Activated T-helper 17 cell treated with anti-CD3 and anti-CD28 coated beads, Interleukin-2, amount 50 U/mL, for 72 hours (primary cell): ENCODE data around the gene HSPA1L. TPM values are rescaled to one million over a fixed set of nuclear protein-coding genes. Genes with fewer than 3 reads are reported as not detected.

Source experiments
- ATAC-seq: fragments of 150-1000 bp; cut with Tn5 transposase; replicated peaks from 2 replicates; pipeline ENCODE4 v1.10.0; 2021; ENCODE audit warnings: mild to moderate bottlenecking, moderate library complexity
- H3K27ac Mint-ChIP-seq: one replicate; pipeline ENCODE4 v1.8.0; 2022; ENCODE audit warnings: mixed read lengths
- H3K27me3 Mint-ChIP-seq: one replicate; pipeline ENCODE4 v1.8.0; 2022; ENCODE audit warnings: mixed read lengths
- H3K36me3 Mint-ChIP-seq: one replicate; pipeline ENCODE4 v1.8.0; 2022; ENCODE audit warnings: low read depth, mild to moderate bottlenecking, mixed read lengths
- H3K4me1 Mint-ChIP-seq: one replicate; pipeline ENCODE4 v1.8.0; 2022; ENCODE audit warnings: mixed read lengths
- H3K4me3 Mint-ChIP-seq: one replicate; pipeline ENCODE4 v1.8.0; 2022; ENCODE audit warnings: mild to moderate bottlenecking, mixed read lengths
- H3K9me3 Mint-ChIP-seq: one replicate; pipeline ENCODE4 v1.8.0; 2022; ENCODE audit warnings: mixed read lengths
- total RNA-seq, 2 donors: library from RNA; stranded (reverse); gene quantifications; one replicate each; pipeline ENCODE4 v1.2.3, GENCODE V29; 2022

Gene HSPA1L
- total RNA-seq, 2 donors from 2014 or later: 2.7 to 2.9 TPM

DNA sequence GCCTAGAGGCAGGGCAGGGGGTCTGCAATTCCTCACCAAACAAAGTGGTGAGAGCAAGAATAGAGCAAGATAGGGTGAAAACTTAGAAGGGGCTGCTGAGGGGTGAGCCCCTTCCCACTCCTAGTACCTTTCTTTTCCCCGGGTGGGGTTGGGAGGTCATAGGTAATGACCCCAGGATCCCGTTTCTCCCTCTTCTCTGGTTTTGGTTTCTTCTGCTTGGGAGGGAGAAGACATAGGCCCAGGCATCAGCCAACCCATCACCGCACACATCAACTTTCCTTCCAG, 23.1 kb downstream of the HSPA1L start:
- no peak for ATAC-seq
- peaks cover 27% of the 10 kb centered on the region for H3K4me1 Mint-ChIP-seq

DNA sequence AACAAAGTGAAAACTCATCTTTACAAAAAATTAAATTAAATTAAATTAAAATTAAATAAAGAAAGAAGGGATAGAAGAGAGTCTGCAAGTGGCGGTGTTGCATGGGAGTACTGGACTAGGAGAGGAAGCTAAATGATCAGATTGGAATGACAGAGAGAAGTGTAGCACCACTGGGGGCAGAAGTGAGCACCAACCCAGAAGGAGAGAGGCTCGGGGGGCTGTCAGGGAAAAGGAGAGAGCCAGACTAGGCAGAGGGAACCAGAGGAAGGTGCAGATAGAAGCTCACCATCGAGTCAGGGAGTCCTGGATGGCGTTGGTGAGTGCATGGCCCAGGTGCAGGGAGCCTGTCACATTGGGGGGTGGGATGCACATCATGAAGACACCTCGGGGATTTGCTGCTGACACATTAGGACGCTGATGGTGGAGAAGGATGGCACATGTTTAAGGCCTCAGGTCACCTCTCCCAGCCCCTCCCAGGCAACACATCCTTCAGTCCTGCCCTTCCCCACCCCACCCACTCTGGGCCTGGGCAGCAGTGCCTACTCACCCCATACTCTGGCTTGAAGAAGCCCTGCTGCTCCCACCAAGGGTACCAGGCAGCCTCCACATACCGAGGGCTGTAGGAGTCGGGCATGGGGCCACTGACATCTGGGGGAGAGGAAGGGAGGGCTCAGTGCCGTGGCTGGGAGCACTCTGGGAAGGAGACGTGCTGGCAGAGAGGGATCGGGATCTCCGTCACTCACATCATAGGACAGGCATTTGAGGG, 23.6 kb downstream of the HSPA1L start:
- no peak for ATAC-seq
- Mint-ChIP-seq H3K9me3 (no peaks in the 10 kb centered on the region), H3K27me3 (no peaks in the 10 kb centered on the region), H3K4me3 (peak overlapping the region; percentile 22), H3K36me3 (peaks cover 64% of the 10 kb centered on the region), H3K27ac (no peak overlapping the region), H3K4me1 (peaks cover 25% of the 10 kb centered on the region)

More for the DNA sequence above, 23.1 kb downstream of the HSPA1L start:
- H3K27me3 Mint-ChIP-seq: no peaks in the 10 kb centered on the region
- H3K36me3 Mint-ChIP-seq: peaks cover 61% of the 10 kb centered on the region
- no peaks in the 10 kb centered on the region for H3K9me3 Mint-ChIP-seq
- H3K27ac Mint-ChIP-seq: peak overlapping the region; percentile 29
- peak overlapping the region; percentile 72 for H3K4me3 Mint-ChIP-seq

DNA sequence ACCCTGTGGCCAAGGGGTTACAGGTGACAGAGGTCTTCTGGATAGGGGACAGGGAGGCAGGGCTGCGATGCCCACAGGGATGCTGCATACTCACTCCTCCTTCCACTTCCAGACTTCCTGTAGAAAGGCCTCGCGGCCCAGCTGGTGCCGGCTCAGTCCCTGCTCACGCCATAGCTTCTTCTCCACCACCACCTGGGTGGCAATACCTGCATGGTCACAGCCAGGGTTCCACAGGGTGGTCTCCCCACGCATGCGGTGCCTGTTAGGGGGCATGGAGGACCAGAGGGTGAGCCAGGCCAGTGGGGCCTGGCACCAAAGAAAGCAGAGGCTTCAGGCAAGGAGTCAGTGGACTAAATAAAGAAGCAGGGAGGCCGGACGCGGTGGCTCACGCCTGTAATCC, 29.6 kb downstream of the HSPA1L start:
- H3K27ac Mint-ChIP-seq: no peak overlapping the region
- no peaks in the 10 kb centered on the region for H3K27me3 Mint-ChIP-seq
- peaks cover 6% of the 10 kb centered on the region for H3K4me1 Mint-ChIP-seq
- peaks cover 75% of the 10 kb centered on the region for H3K36me3 Mint-ChIP-seq
- no peaks in the 10 kb centered on the region for H3K9me3 Mint-ChIP-seq
- ATAC-seq: no peak
- H3K4me3 Mint-ChIP-seq: no peak overlapping the region

DNA sequence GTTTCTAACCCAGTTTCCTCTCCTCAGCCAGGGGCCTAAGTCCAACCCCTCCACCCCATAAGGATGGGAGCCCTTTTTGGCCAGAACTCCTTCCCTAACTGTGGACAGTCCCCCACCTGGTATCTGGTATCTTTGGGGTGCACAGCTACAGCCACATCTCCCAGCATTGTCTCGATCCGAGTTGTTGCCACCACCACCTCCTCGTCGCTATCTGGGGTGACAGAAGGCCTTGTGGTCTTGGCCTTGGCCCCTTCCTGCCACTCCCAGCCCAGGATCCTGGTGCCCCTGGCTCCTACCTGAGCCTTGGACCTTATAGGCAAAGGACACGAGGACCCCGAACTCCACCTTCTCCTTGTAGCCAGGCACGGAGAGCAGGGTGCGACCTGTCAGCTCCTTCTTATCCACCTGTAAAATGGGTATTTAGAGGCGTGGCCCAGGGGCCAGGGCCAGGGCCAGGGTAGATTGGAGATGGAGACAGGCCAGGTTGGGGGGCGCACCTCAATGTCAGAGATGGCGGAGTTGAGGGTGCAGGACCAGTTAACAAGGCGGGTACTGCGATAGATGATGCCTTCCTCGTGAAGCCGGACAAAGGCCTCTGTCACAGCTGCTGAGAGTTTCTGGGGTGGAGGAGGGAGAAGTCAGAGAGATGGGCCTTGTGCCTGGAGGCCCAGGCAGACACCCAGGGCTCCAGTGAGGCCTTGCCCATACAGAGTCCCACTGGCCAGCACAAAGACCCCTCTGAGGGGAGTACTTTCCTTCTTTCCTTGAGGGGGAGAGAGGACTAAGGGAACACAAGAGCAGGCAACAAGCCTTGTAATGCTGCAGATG, 30.8 kb downstream of the HSPA1L start:
- peak overlapping the region; percentile 61 for H3K27ac Mint-ChIP-seq
- H3K4me3 Mint-ChIP-seq: no peak overlapping the region
- no peaks in the 10 kb centered on the region for H3K27me3 Mint-ChIP-seq
- peaks cover 63% of the 10 kb centered on the region for H3K36me3 Mint-ChIP-seq
- H3K9me3 Mint-ChIP-seq: no peaks in the 10 kb centered on the region
- H3K4me1 Mint-ChIP-seq: peaks cover 2% of the 10 kb centered on the region
- no peak for ATAC-seq

DNA sequence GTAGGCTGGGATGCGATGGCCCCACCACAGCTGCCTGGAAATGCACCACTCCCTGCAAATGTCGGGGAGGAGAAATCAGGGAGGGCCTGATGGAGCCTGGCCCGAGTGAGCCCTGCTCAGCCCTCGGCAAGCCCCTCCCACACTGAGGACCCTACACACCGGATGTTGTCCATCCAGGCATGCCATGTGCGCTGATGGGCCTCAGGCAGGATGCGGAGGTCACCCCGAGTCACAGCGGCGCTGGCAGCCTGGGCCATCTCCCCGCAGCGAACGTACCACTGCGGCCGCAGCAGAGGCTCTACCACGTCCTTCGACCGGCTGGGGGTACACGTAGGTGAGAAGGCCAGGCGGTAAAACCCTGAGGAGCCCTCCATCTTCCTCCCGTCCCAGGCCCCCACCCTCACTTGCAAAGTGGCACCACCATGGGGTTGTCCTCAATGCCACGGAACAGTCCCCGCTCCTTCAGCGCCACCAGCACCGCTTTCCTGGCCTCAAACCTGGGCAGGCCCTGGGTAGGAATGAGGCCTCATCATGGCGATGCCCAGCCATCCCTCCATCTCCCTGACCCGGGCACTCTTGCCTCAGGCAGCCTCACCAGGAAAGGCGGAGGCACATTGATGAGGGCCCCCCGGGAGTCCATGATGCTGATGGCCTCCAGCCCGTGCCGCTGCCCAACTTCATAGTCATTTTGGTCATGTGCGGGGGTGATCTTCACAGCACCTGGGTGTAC, 32.8 kb downstream of the HSPA1L start:
- no peaks in the 10 kb centered on the region for H3K9me3 Mint-ChIP-seq
- no peak for ATAC-seq
- H3K36me3 Mint-ChIP-seq: peaks cover 61% of the 10 kb centered on the region

DNA sequence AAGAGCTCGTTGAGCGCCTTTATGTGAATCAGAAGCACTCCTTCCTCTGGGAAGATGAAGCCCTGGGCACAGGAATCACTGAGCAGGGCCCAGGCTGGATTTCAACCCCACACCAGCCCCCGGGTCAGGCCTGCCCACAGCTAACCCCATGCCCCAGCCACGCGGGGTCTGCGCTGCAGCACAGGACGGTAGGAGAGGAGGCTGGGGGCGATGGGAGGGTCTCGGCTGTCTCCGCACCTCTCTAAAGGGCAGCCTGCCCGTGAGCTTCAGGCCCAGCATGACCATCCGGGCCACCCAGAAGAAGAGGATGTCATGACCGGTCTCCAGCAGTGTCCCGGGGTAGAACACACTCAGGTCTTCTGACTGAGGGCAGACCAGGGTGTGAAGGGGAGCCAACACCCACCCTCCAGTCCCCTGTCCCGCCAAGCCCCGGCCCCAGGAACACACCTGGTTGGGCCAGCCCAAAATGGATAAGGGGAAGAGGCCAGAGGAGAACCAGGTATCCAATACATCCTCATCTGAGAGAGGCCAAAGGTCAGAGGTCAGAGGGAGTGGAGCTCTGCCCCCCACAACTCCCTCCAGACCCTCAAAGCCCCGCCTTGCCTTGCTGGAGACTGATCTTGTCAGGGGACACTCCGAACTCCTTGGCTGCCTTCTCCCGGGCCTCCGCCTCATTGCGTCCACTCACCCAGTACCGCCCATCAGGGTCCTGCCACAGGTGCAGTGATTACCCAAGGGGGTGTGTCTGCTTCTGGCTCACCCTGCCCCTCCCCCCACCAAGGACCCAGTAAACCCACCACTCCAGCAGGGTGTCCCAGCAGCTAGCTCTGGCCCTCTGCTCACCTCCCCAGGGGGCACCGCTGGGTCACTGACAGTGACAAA, 33.6 kb downstream of the HSPA1L start:
- ATAC-seq: no peak
- Mint-ChIP-seq H3K4me1 (peaks cover 7% of the 10 kb centered on the region), H3K9me3 (no peaks in the 10 kb centered on the region), H3K36me3 (peaks cover 60% of the 10 kb centered on the region), H3K27ac (no peak overlapping the region), H3K27me3 (no peaks in the 10 kb centered on the region), H3K4me3 (no peak overlapping the region)

More for the DNA sequence above, 32.8 kb downstream of the HSPA1L start:
- Mint-ChIP-seq H3K27ac (no peak overlapping the region), H3K4me1 (peaks cover 3% of the 10 kb centered on the region), H3K27me3 (no peaks in the 10 kb centered on the region), H3K4me3 (no peak overlapping the region)

DNA sequence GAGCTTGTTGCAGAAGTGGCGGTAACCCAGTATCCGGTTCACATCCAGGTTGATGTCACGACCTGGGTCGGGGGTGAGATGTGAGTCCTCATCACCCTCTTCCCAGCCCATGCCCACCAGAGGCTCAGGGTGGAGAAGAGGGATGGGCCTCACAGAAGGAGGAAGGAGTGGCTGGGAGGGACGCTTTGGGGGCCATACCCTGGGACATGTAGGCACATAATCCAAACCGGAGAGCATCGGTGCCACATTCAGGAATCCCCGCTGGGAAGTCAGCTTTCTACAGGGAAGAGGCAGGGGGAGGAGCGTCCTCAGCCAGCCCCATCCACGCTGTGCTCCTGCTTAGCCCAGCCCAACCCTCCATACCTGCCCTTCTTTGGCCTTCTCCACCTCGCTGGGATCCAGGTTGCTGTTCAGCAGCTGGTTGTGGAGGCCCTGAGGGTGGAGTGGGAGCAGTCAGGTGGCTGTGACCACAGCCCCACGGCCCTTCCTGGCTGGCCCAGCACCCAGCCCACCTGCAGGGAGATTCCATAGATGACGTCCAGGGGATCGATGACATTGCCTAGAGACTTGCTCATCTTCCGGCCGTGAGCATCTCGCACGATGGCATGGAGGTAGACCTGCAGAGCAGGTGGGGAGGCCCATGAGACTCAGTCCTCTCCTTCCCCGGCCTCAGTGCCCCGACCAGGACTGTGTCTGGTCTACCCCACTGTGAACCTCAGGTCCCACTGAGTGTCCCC, 34.4 kb downstream of the HSPA1L start:
- Mint-ChIP-seq H3K4me3 (no peak overlapping the region), H3K4me1 (peaks cover 11% of the 10 kb centered on the region), H3K9me3 (no peaks in the 10 kb centered on the region), H3K27me3 (no peaks in the 10 kb centered on the region), H3K27ac (no peak overlapping the region), H3K36me3 (peaks cover 52% of the 10 kb centered on the region)
- no peak for ATAC-seq

DNA sequence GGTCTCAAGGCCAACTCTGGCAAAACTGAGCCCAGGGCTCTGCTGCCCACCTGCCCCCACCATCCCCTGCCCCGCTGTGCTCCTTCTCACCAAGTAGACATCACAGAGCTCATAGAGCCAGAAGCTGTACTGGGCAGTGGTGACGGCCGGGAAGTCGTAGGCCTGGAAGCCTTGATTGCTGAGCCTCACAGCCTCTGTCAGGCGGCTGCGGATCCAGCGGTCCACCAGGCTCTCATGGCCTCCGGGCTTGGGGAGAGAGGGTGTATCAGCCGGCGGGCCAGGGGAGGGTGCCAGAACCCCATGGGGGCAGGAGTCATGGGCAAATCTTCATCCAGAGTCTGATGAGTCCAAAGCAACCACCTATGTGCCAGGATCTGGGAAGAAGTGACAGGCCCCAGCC, 35.2 kb downstream of the HSPA1L start:
- ATAC-seq: no peak
- Mint-ChIP-seq H3K36me3 (peaks cover 45% of the 10 kb centered on the region), H3K4me1 (peaks cover 16% of the 10 kb centered on the region), H3K4me3 (no peak overlapping the region), H3K9me3 (no peaks in the 10 kb centered on the region), H3K27ac (no peak overlapping the region), H3K27me3 (no peaks in the 10 kb centered on the region)

DNA sequence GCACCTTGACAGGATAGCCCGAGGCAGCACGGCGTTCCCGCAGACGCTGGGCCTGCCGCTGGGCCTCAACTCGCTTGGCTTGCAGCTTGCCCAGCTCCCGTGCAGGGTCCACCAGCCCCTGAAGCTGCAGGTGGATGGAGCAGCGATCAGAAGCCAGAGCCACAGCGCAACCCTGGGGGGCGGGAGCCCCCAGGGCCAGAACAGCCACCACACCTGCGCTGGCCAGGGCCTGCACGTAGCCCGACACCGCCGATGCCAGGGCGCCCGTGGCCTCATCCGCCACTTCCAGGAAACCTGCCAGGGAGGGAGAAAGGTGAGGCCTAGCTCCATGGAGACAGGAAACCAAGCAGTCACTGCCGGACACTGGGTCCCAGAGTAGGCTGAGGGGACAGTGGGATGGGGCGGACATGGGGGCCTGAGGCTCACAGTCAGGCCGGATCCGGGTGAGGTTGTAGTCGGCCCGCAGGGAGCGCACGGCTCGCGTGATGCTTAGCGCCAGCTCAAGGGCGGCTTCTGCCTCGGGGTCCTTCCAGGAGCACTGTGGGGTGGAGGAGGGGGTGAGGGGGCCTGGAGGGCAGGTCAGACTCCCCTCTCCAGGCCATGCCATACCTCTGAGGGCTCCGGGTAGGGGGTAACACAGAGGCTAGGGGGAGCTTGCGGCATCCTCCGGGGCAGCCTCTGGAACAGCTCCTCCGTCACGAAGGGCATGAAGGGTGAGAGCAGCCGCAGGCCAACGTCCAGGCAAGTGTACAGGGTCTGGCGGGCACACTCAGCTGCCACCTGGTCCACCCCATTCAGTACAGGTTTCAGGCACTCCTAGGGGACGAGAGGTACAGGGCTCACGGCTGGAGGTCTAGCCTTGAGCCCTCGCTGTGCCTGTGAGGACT, 35.8 kb downstream of the HSPA1L start:
- Mint-ChIP-seq H3K4me3 (no peak overlapping the region), H3K4me1 (peaks cover 16% of the 10 kb centered on the region), H3K9me3 (no peaks in the 10 kb centered on the region), H3K27ac (no peak overlapping the region), H3K27me3 (no peaks in the 10 kb centered on the region), H3K36me3 (peaks cover 38% of the 10 kb centered on the region)
- ATAC-seq: no peak

DNA sequence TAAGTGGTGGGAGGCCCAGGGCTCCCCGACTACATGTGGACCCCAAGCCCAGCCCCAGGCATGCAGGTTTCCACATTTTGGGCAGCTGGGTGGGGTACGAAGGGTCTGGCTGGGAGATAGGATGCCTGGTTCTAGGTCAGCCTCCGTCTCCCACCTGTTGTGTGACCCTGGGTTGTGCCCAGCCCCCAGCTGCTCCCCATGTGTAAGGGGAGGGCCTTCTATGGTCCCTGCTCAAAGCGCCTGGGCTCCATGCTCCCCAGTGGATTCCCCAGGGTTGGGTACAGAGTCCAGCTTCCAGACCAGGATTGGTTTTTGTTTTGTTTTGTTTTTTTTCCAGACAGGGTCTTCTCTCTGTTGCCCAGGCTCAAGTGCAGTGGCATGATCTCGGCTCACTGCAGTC, 36.9 kb downstream of the HSPA1L start:
- Mint-ChIP-seq H3K9me3 (no peaks in the 10 kb centered on the region), H3K4me1 (peaks cover 16% of the 10 kb centered on the region), H3K4me3 (no peak overlapping the region), H3K27ac (no peak overlapping the region), H3K36me3 (peaks cover 33% of the 10 kb centered on the region), H3K27me3 (no peaks in the 10 kb centered on the region)
- ATAC-seq: no peak

DNA sequence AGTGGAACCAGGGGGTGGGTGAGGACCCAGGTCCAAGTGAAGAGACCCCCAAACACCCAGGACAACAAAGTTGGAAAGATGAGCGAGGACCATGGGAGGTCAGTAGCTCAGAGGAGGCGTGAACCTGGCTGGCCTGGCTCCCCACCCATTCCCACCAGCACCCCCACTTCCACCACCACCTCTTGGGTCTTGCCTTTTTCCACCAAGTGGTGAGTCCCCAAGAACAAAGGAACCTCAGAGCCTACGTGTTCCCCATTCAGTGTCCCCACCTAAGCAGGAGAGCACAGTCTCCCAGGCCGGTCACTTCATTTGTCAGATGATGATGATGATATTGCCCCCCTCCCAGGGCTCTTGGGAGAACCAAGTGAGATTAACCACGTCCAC, 37.4 kb downstream of the HSPA1L start:
- Mint-ChIP-seq H3K4me1 (peaks cover 16% of the 10 kb centered on the region), H3K27me3 (no peaks in the 10 kb centered on the region), H3K27ac (peak overlapping the region; percentile 82), H3K4me3 (peak overlapping the region; percentile 64), H3K9me3 (no peaks in the 10 kb centered on the region), H3K36me3 (peaks cover 27% of the 10 kb centered on the region)
- no peak for ATAC-seq

DNA sequence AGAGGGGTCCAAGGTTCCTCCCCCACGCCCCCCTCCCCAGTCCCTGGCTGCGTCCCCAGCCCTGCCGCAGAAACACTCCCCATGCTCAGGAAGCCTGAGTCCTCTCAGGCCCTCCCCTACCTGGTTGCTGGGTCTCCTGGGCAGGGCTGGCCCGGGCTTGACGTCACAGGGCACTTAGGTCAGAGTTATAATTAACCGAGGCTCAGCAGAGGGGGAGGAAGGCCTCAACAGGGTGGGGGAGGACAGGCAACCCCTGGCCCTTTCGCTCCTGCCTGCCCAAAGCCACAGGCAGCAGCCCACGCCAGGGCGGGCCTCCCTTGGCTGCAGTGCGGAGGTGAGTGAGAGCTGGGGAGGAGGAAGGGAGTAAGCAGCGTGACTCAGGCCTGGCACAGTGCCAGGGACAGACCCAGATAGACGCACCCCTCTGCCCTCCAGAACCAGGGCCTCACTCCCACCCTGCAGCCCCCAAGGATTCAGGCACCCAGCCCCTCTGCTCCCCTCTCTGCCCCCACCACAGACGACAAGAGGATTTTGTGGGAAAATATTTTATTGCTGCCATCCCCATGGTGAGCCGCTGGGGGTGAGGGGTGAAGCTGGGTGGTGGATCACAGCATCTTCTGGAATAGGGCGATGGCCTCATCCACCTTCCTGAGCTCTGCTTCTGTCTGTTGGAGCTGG, 38.0 kb downstream of the HSPA1L start, which contains the start of gene VWA7:
VWA7 (minus strand) TSS at position 340 of the 678 bp plus-strand sequence. CDS start 549 bp downstream, outside the sequence.
- Mint-ChIP-seq H3K27ac (peak within 1 kb of the TSS; percentile 82), H3K27me3 (no peaks in the 10 kb centered on the region), H3K4me3 (peak within 1 kb of the TSS; percentile 64)

More for the DNA sequence above, 38.0 kb downstream of the HSPA1L start, which contains the start of gene VWA7:
- peaks cover 16% of the 10 kb centered on the region for H3K4me1 Mint-ChIP-seq
- H3K36me3 Mint-ChIP-seq: peaks cover 22% of the 10 kb centered on the region
- no peaks in the 10 kb centered on the region for H3K9me3 Mint-ChIP-seq
- ATAC-seq: peak; percentile 97
